Fibroblast of villous mesenchyme (primary cell): Measurements from ENCODE around the gene TMA7. TPM values are rescaled to one million over a fixed set of nuclear protein-coding genes. Genes with fewer than 3 reads are reported as not detected.
"Not testable (repeated sequence)": the region's sequence is repeated elsewhere in the genome, so short reads cannot be mapped to it uniquely, and the experiment has no call there.

Experiments used
- DNase-seq: peaks from one replicate; pipeline ENCODE4 v3.0.0-alpha.2; 2010; ENCODE audit warnings: low read depth
- H3K4me3 ChIP-seq: 2 replicates; pipeline ENCODE4 v1.5.1; 2011; ENCODE audit warnings: low read depth, mild to moderate bottlenecking, low read length
- total RNA-seq: library from RNA; depleted of rRNA; stranded (reverse); fragments of >200 nt; gene quantifications from 2 replicates; pipeline ENCODE4 v1.2.3, GENCODE V29; 2012
- TF ChIP-seq, protein P1 (sequence below): IDR thresholded peaks from 2 replicates; pipeline ENCODE4 v1.5.1; 2012; ENCODE audit warnings: low read depth, mild to moderate bottlenecking, low read length; ENCODE audit not compliant: insufficient read depth

Gene TMA7
- total RNA-seq, 1 donor: 216 TPM

DNA sequence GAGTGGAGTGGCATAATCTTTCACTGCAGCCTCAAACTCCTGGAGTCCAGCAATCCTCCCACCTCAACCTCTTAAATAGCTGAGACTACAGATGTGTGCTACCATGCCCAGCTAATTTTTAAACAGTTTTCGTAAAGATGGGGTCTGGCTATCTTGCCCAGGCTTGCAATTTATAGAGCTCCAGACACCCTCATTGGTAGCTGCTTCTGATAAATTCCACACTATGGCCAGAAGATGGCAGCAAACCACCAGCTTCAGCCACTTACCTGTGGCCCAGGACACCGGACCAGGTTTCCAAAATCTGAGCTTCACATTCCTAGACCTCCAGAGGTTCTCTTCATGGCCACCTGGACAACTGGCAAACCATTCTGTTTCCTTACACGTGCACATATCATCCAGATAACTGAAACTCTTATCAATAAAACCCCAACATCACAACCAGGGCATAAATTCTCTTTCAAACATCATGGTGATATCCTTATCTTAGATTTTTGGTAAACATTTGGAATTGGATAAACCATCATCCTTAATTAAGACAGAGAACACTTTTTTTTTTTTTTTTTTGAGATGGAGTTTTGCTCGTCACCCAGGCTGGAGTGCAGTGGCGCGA is 39.1 kb upstream of the TMA7 start:
- TF ChIP-seq, protein P1, sequence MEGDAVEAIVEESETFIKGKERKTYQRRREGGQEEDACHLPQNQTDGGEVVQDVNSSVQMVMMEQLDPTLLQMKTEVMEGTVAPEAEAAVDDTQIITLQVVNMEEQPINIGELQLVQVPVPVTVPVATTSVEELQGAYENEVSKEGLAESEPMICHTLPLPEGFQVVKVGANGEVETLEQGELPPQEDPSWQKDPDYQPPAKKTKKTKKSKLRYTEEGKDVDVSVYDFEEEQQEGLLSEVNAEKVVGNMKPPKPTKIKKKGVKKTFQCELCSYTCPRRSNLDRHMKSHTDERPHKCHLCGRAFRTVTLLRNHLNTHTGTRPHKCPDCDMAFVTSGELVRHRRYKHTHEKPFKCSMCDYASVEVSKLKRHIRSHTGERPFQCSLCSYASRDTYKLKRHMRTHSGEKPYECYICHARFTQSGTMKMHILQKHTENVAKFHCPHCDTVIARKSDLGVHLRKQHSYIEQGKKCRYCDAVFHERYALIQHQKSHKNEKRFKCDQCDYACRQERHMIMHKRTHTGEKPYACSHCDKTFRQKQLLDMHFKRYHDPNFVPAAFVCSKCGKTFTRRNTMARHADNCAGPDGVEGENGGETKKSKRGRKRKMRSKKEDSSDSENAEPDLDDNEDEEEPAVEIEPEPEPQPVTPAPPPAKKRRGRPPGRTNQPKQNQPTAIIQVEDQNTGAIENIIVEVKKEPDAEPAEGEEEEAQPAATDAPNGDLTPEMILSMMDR: peak; percentile 67
- DNase-seq: peak; percentile 65
- no peak overlapping the region for H3K4me3 ChIP-seq

- H3K4me3 ChIP-seq, DNase-seq: not testable (repeated sequence)
Measured at GRCh38 chr3:48401434-48401901, 38.6 kb upstream of the TMA7 start.

- peak; percentile 77 for DNase-seq
- no peak overlapping the region for H3K4me3 ChIP-seq
- TF ChIP-seq, protein P1: no peak
Measured at GRCh38 chr3:48402281-48402732, 37.8 kb upstream of the TMA7 start.

DNA sequence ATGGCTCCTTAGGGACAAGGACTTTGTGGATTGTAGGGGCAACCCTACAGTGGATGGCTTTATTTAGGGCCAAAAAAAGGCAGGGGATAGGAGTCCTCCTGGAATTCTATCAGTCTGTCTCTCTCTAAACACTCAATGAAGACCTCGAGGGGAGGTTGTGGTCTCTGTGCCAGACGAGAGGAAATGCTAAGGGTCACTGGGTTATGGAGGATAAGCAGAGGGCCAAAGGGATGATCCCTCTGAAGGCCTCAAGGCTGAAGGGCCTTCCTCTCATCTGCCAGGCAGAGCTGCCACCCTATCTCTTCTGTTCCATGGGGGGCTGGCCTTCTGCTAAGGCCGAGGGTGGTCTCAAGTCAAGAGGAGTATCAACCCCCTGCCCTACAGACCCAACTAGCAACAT is 37.1 kb upstream of the TMA7 start:
- H3K4me3 ChIP-seq: no peak overlapping the region
- no peak for DNase-seq
- TF ChIP-seq, protein P1: no peak

DNA sequence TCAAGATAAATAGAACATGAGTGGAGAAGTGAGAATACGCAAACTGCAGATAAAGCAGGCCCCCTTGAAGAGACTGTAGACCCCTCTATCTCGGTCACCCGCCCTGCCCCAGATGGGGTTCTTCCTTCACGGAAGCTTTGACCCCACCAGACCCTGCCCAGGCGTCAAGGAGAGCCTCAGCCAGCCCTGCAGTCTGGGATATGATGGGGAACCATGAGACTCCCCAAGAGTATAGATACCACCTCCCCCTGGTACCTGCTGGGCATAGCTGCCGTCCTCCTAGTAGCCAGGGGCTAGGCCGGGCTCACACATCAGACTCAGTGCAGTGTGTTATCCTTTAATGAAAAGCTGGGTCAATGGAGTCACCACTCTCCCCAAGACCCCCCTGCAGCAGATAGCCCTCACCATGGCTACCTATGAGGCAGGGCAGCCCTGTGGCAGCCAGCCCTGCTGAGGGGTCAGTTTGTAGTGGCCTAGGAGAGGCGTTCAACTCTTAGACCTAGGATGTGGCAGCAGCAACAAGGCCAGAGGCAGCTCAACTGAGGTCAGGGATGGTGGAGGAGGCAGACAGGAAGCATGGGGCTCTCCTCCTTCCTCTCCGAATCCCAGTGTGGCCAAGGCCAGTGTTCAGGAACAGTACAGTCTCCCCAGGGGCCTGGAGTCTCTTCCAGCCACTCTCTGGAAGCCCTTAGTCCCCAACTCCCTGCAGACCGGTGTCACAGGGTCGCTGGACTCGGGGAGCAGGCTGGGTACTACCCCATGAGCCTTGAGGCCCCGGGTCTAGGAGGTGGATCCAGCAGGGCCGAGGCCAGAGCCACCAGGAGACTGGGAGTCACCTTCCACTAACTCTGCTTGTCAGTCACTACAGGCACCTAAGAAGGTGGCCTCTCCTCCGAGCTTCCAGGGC is 36.3 kb upstream of the TMA7 start:
- TF ChIP-seq, protein P1: no peak

DNA sequence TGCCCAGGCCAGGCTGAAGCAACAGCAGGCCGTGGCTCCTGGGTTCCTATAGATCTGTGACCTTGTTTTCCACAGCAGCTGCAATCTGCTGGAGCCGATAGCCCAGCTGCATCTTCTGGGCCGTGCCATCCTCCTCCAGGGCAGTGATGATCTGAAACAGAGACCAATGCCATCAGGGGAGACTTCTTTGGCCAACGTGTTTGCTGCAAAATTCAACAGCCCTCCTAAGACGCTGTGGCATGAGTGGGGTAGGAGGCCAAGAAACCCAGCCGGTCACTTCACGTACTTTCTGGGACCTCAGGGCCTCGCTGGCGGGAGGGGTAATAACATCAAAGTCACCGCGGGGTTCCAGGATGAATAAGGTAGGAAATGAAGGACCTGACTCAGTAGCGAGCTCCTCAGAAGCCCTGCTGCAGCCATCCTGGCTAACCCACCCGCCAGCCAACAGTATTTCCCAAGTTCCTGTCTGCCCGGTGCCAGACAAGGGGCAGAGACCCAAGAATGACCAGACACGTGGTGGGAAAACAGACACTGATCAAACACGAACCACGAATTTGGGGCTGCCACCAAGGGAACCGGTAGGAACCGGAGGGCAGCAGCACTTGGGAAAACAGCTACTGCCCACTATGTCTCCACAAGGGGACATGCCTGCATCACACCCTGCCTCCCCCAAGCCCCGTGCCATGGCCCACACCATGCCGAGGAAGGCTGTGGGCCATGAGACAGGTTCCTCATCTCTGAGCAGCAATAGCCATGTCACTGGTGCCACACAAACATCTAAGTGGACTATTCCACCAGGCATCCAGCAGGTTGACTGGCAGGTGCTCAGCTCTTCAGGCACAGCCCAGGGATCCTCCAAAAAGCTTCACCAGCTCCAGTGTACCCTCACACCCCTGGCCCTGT is 35.4 kb upstream of the TMA7 start:
- no peak overlapping the region for H3K4me3 ChIP-seq
- TF ChIP-seq, protein P1: no peak
- DNase-seq: no peak

More for the DNA sequence above, 36.3 kb upstream of the TMA7 start:
- no peak overlapping the region for H3K4me3 ChIP-seq
- DNase-seq: no peak
